Measurements from ENCODE around the gene AGAP1. TPM values are rescaled to one million over a fixed set of nuclear protein-coding genes. Genes with fewer than 3 reads are reported as not detected.

The AGAP1 gene
- total RNA-seq, 1 donor from 2014 or later: 47.2 TPM

GRCh38 chr2:236128321-236128720 is 634.5 kb downstream of the AGAP1 start:
- no peak overlapping the region for H3K4me3 Mint-ChIP-seq (ENCODE audit: low read depth)
- no peaks in the 10 kb centered on the region for H3K27me3 Mint-ChIP-seq
- no peak overlapping the region for H3K27ac Mint-ChIP-seq
- no peaks in the 10 kb centered on the region for H3K9me3 Mint-ChIP-seq (ENCODE audit: low read depth)
- no peak for DNase-seq (ENCODE audit: low spot score, unreplicated experiment)
- H3K36me3 Mint-ChIP-seq (ENCODE audit: insufficient read depth): peaks cover 26% of the 10 kb centered on the region
- no peak for TF ChIP-seq CTCF (IDR thresholded peaks at IDR 0.05; ENCODE audit: unreplicated experiment)
- H3K4me1 Mint-ChIP-seq (ENCODE audit: low read depth): no peaks in the 10 kb centered on the region

GRCh38 chr2:236129935-236130334 is 636.1 kb downstream of the AGAP1 start:
- no peaks in the 10 kb centered on the region for H3K9me3 Mint-ChIP-seq (ENCODE audit: low read depth)
- DNase-seq (ENCODE audit: low spot score, unreplicated experiment): no peak
- no peaks in the 10 kb centered on the region for H3K4me1 Mint-ChIP-seq (ENCODE audit: low read depth)
- H3K27ac Mint-ChIP-seq: no peak overlapping the region
- peaks cover 17% of the 10 kb centered on the region for H3K36me3 Mint-ChIP-seq (ENCODE audit: insufficient read depth)
- TF ChIP-seq CTCF (IDR thresholded peaks at IDR 0.05; ENCODE audit: unreplicated experiment): no peak
- no peaks in the 10 kb centered on the region for H3K27me3 Mint-ChIP-seq
- H3K4me3 Mint-ChIP-seq (ENCODE audit: low read depth): no peak overlapping the region

GRCh38 chr2:236130349-236130998 is 636.6 kb downstream of the AGAP1 start:
- TF ChIP-seq CTCF (IDR thresholded peaks at IDR 0.05; ENCODE audit: unreplicated experiment): no peak
- Mint-ChIP-seq H3K9me3 (ENCODE audit: low read depth) (no peaks in the 10 kb centered on the region), H3K27me3 (no peaks in the 10 kb centered on the region), H3K36me3 (ENCODE audit: insufficient read depth) (peaks cover 13% of the 10 kb centered on the region), H3K4me3 (ENCODE audit: low read depth) (no peak overlapping the region), H3K27ac (no peak overlapping the region), H3K4me1 (ENCODE audit: low read depth) (no peaks in the 10 kb centered on the region)
- no peak for DNase-seq (ENCODE audit: low spot score, unreplicated experiment)

GRCh38 chr2:236131073-236131692 is 637.3 kb downstream of the AGAP1 start:
- H3K27ac Mint-ChIP-seq: no peak overlapping the region
- peaks cover 12% of the 10 kb centered on the region for H3K36me3 Mint-ChIP-seq (ENCODE audit: insufficient read depth)
- TF ChIP-seq CTCF (IDR thresholded peaks at IDR 0.05; ENCODE audit: unreplicated experiment): no peak
- no peaks in the 10 kb centered on the region for H3K9me3 Mint-ChIP-seq (ENCODE audit: low read depth)
- H3K4me3 Mint-ChIP-seq (ENCODE audit: low read depth): no peak overlapping the region
- DNase-seq (ENCODE audit: low spot score, unreplicated experiment): no peak
- no peaks in the 10 kb centered on the region for H3K4me1 Mint-ChIP-seq (ENCODE audit: low read depth)
- H3K27me3 Mint-ChIP-seq: no peaks in the 10 kb centered on the region

GRCh38 chr2:236133410-236134012 is 639.7 kb downstream of the AGAP1 start:
- DNase-seq (ENCODE audit: low spot score, unreplicated experiment): no peak
- TF ChIP-seq CTCF (IDR thresholded peaks at IDR 0.05; ENCODE audit: unreplicated experiment): no peak
- Mint-ChIP-seq H3K4me3 (ENCODE audit: low read depth) (no peak overlapping the region), H3K36me3 (ENCODE audit: insufficient read depth) (peaks cover 9% of the 10 kb centered on the region), H3K27ac (no peak overlapping the region), H3K9me3 (ENCODE audit: low read depth) (no peaks in the 10 kb centered on the region), H3K4me1 (ENCODE audit: low read depth) (no peaks in the 10 kb centered on the region), H3K27me3 (no peaks in the 10 kb centered on the region)

Data from progenitor cell of endocrine pancreas (in vitro differentiated cells).